Natural killer cell (primary cell): ENCODE results near the gene ADGRG7. TPM values are rescaled to one million over a fixed set of nuclear protein-coding genes. Genes with fewer than 3 reads are reported as not detected.

Experiments
- ATAC-seq, 3 donors: fragments of 150-1000 bp in 2 of 3; fragments of 200-7000 bp in 1 of 3; cut with Tn5 transposase; 1 replicate in 1 of 3; 2 replicates in 2 of 3; pipeline ENCODE4 v1.10.0; 2021; ENCODE audit warnings: mild to moderate bottlenecking in 2 of 3, moderate library complexity in 2 of 3
- DNase-seq, 2 donors: peaks; one replicate each; pipeline versions ENCODE4 v3.0.0 to v3.0.0-alpha.2; 2013 to 2021; ENCODE audit warnings: mixed read lengths in 1 of 2
- H3K27ac ChIP-seq: one replicate; pipeline ENCODE4 v1.5.1; 2013; ENCODE audit warnings: mild to moderate bottlenecking, low read length
- H3K27me3 ChIP-seq: one replicate; pipeline ENCODE4 v1.6.1; 2013; ENCODE audit warnings: low read length; ENCODE audit not compliant: control insufficient read depth, insufficient read depth
- H3K36me3 ChIP-seq: one replicate; pipeline ENCODE4 v1.6.1; 2013; ENCODE audit warnings: low read length; ENCODE audit not compliant: control insufficient read depth, insufficient read depth
- H3K4me1 ChIP-seq: one replicate; pipeline ENCODE4 v1.6.1; 2013; ENCODE audit warnings: low read length; ENCODE audit not compliant: control insufficient read depth, insufficient read depth
- H3K4me3 ChIP-seq: one replicate; pipeline ENCODE4 v1.5.1; 2013; ENCODE audit warnings: low read length
- H3K9me3 ChIP-seq: one replicate; pipeline ENCODE4 v1.6.1; 2013; ENCODE audit warnings: low read length; ENCODE audit not compliant: control insufficient read depth, insufficient read depth
- H3K27ac Mint-ChIP-seq, 2 donors: one replicate each; pipeline ENCODE4 v1.8.0; 2022; ENCODE audit warnings: mild to moderate bottlenecking in 2 of 2, mixed read lengths in 2 of 2, moderate library complexity in 1 of 2
- H3K27me3 Mint-ChIP-seq, 2 donors: one replicate each; pipeline ENCODE4 v1.8.0; 2022; ENCODE audit warnings: low read depth in 2 of 2, mixed read lengths in 2 of 2
- H3K36me3 Mint-ChIP-seq: one replicate; pipeline ENCODE4 v1.8.0; 2022; ENCODE audit warnings: mixed read lengths
- H3K4me1 Mint-ChIP-seq, 2 donors: one replicate each; pipeline ENCODE4 v1.8.0; 2022; ENCODE audit warnings: mixed read lengths in 2 of 2
- H3K4me3 Mint-ChIP-seq: one replicate; pipeline ENCODE4 v1.8.0; 2022; ENCODE audit warnings: mild to moderate bottlenecking, moderate library complexity, mixed read lengths
- H3K9me3 Mint-ChIP-seq, 2 donors: one replicate each; pipeline ENCODE4 v1.8.0; 2022; ENCODE audit warnings: mixed read lengths in 2 of 2
- CTCF ChIP-seq: fragments of 200-600 bp; IDR thresholded peaks from one replicate; pipeline ENCODE4 v1.8.0; 2022; ENCODE audit warnings: antibody characterized with exemption
- WGBS: methylation state at CpG from one replicate; pipeline ENCODE4 v1.1.7; 2013; ENCODE audit warnings: missing lambda C conversion rate; ENCODE audit not compliant: insufficient coverage; 5-methylcytosine and 5-hydroxymethylcytosine counted together
- intact Hi-C: fragments of 100-400 bp; cut with micrococcal nuclease; formaldehyde crosslinking; loops from one replicate; pipeline ENCODE4 v1.14.2; 2022
- total RNA-seq, 4 donors: library from RNA; stranded (reverse); fragments of 120-200 nt in 1 of 4; gene quantifications; one replicate each; pipeline versions ENCODE4 v1.2.3 to v1.2.4, GENCODE V29; 2013 to 2022

Gene ADGRG7
- total RNA-seq, 3 donors from 2014 or later (not counting 1 experiment from before 2014, with no cell fraction given), result not detected

- DNase-seq, result no peak
These were observed 121.1 kb downstream of the ADGRG7 start for GRCh38 chr3:100730524-100730923.

GRCh38 chr3:100732435-100732834 is 123.0 kb downstream of the ADGRG7 start:
- no peak for DNase-seq
- no peaks in the 10 kb centered on the region for H3K9me3 ChIP-seq
- Mint-ChIP-seq H3K36me3 (peaks cover 17% of the 10 kb centered on the region), H3K4me1 (peaks cover 15 to 19% of the 10 kb centered on the region in 2 donors), H3K27me3 (no peaks in the 10 kb centered on the region), H3K27ac (no peak overlapping the region), H3K4me3 (no peak overlapping the region), H3K9me3 (no peaks in the 10 kb centered on the region)
- H3K4me3 ChIP-seq, result no peak overlapping the region
- H3K4me1 ChIP-seq, result no peaks in the 10 kb centered on the region
- H3K36me3 ChIP-seq, result peaks cover 61% of the 10 kb centered on the region
- 100% methylated on average over 1 of the region's 3 CpGs for WGBS
- ATAC-seq, result no peak
- TF ChIP-seq CTCF, result no peak
- intact Hi-C loops, result no loop called here
- no peaks in the 10 kb centered on the region for H3K27me3 ChIP-seq
- H3K27ac ChIP-seq, result no peak overlapping the region

More at GRCh38 chr3:100730524-100730923, 121.1 kb downstream of the ADGRG7 start:
- H3K27me3 ChIP-seq, result no peaks in the 10 kb centered on the region
- intact Hi-C loops, result no loop called here
- H3K36me3 ChIP-seq, result peaks cover 55% of the 10 kb centered on the region
- Mint-ChIP-seq H3K27me3 (no peaks in the 10 kb centered on the region), H3K27ac (no peak overlapping the region), H3K4me3 (no peak overlapping the region), H3K4me1 (peaks cover 22 to 28% of the 10 kb centered on the region in 2 donors), H3K9me3 (no peaks in the 10 kb centered on the region), H3K36me3 (peaks cover 6% of the 10 kb centered on the region)
- H3K4me1 ChIP-seq, result no peaks in the 10 kb centered on the region
- ATAC-seq, result no peak
- H3K9me3 ChIP-seq, result no peaks in the 10 kb centered on the region
- TF ChIP-seq CTCF, result no peak
- H3K4me3 ChIP-seq, result no peak overlapping the region
- H3K27ac ChIP-seq, result no peak overlapping the region
- 89% methylated on average over 3 of the region's 3 CpGs for WGBS

GRCh38 chr3:100737334-100737733 is 127.9 kb downstream of the ADGRG7 start:
- ATAC-seq (no peak), DNase-seq (peak in 1 of 2 donors; percentile 13)
- Histone ChIP-seq H3K27ac (no peak overlapping the region), H3K9me3 (no peaks in the 10 kb centered on the region), H3K4me1 (no peaks in the 10 kb centered on the region), H3K4me3 (no peak overlapping the region), H3K36me3 (peaks cover 80% of the 10 kb centered on the region), H3K27me3 (no peaks in the 10 kb centered on the region)
- TF ChIP-seq CTCF, result no peak
- no CpG with 5 or more reads among the region's 2 CpGs for WGBS
- Mint-ChIP-seq H3K4me3 (no peak overlapping the region), H3K27ac (peak overlapping the region in 1 of 2 donors; percentile 9), H3K36me3 (peaks cover 11% of the 10 kb centered on the region), H3K27me3 (no peaks in the 10 kb centered on the region), H3K4me1 (peaks cover 14 to 19% of the 10 kb centered on the region in 2 donors), H3K9me3 (no peaks in the 10 kb centered on the region)
- intact Hi-C loops, result no loop called here

- ATAC-seq (peak; percentile 12 to 44 (median 32)), DNase-seq (no peak)
- Mint-ChIP-seq H3K27me3 (no peaks in the 10 kb centered on the region), H3K27ac (no peak overlapping the region), H3K36me3 (peaks cover 11% of the 10 kb centered on the region), H3K4me1 (peaks cover 0 to 8% of the 10 kb centered on the region in 2 donors), H3K9me3 (no peaks in the 10 kb centered on the region), H3K4me3 (no peak overlapping the region)
- TF ChIP-seq CTCF, result no peak
- Histone ChIP-seq H3K36me3 (peaks cover 85% of the 10 kb centered on the region), H3K9me3 (no peaks in the 10 kb centered on the region), H3K27me3 (no peaks in the 10 kb centered on the region), H3K27ac (no peak overlapping the region), H3K4me3 (no peak overlapping the region), H3K4me1 (no peaks in the 10 kb centered on the region)
- whole genome bisulfite sequencing, result 100% methylated on average over 1 of the region's 1 CpG
- intact Hi-C loops, result no loop called here
These were observed 130.8 kb downstream of the ADGRG7 start for GRCh38 chr3:100740207-100740606.
